ENCODE data around the gene EHBP1. TPM values are rescaled to one million over a fixed set of nuclear protein-coding genes. Genes with fewer than 3 reads are reported as not detected.

EHBP1 gene
- total RNA-seq, 1 donor from 2014 or later, result 45.8 TPM

- DNase-seq (no peak), ATAC-seq (no peak)
- Histone ChIP-seq H3K4me3 (no peak overlapping the region), H3K36me3 (no peaks in the 10 kb centered on the region), H3K27me3 (ENCODE audit: low read depth) (no peaks in the 10 kb centered on the region), H3K27ac (no peak overlapping the region), H3K9me3 (no peaks in the 10 kb centered on the region), H3K4me1 (peaks cover 45% of the 10 kb centered on the region)
- intact Hi-C loops (cut with DNase I), result no loop called here
- no peak for TF ChIP-seq CTCF (IDR thresholded peaks at IDR 0.05)
Observed at GRCh38 chr2:62661263-62661635, 44.3 kb upstream of the EHBP1 start.

GRCh38 chr2:62662131-62662530, 43.4 kb upstream of the EHBP1 start:
- no peak overlapping the region for H3K4me3 ChIP-seq
- peaks cover 45% of the 10 kb centered on the region for H3K4me1 ChIP-seq
- no peaks in the 10 kb centered on the region for H3K9me3 ChIP-seq
- DNase-seq (no peak), ATAC-seq (no peak)
- intact Hi-C loops (cut with DNase I), result no loop called here
- peak overlapping the region; percentile 10 for H3K27ac ChIP-seq
- no peaks in the 10 kb centered on the region for H3K36me3 ChIP-seq
- no peaks in the 10 kb centered on the region for H3K27me3 ChIP-seq (ENCODE audit: low read depth)
- TF ChIP-seq CTCF (IDR thresholded peaks at IDR 0.05), result no peak

GRCh38 chr2:62662554-62662953, 43.0 kb upstream of the EHBP1 start:
- DNase-seq, result no peak
- no peak for TF ChIP-seq CTCF (IDR thresholded peaks at IDR 0.05)
- Histone ChIP-seq H3K27me3 (ENCODE audit: low read depth) (no peaks in the 10 kb centered on the region), H3K9me3 (no peaks in the 10 kb centered on the region), H3K4me1 (peaks cover 45% of the 10 kb centered on the region), H3K36me3 (no peaks in the 10 kb centered on the region), H3K27ac (peak overlapping the region; percentile 10), H3K4me3 (no peak overlapping the region)
- ATAC-seq, result no peak
- intact Hi-C loops (cut with DNase I), result no loop called here

GRCh38 chr2:62663411-62663810, 42.1 kb upstream of the EHBP1 start:
- no peak for DNase-seq
- intact Hi-C loops (cut with DNase I), result no loop called here

GRCh38 chr2:62663920-62664795, 41.4 kb upstream of the EHBP1 start:
- Histone ChIP-seq H3K9me3 (no peaks in the 10 kb centered on the region), H3K4me3 (no peak overlapping the region), H3K27me3 (ENCODE audit: low read depth) (no peaks in the 10 kb centered on the region), H3K27ac (peak overlapping the region; percentile 31), H3K36me3 (no peaks in the 10 kb centered on the region), H3K4me1 (peaks cover 45% of the 10 kb centered on the region)
- ATAC-seq (peak; percentile 25 to 51), DNase-seq (no peak)
- intact Hi-C loops (cut with DNase I), result no loop called here
- TF ChIP-seq CTCF (IDR thresholded peaks at IDR 0.05), result no peak

More at GRCh38 chr2:62663411-62663810, 42.1 kb upstream of the EHBP1 start:
- no peaks in the 10 kb centered on the region for H3K9me3 ChIP-seq
- H3K4me3 ChIP-seq, result no peak overlapping the region
- peak overlapping the region; percentile 31 for H3K27ac ChIP-seq
- peak; percentile 58 to 71 for ATAC-seq
- H3K36me3 ChIP-seq, result no peaks in the 10 kb centered on the region
- TF ChIP-seq CTCF (IDR thresholded peaks at IDR 0.05), result no peak
- peaks cover 45% of the 10 kb centered on the region for H3K4me1 ChIP-seq
- H3K27me3 ChIP-seq (ENCODE audit: low read depth), result no peaks in the 10 kb centered on the region

Measured in lower lobe of right lung (tissue), 2 donors.